Measurements from ENCODE around the gene ABR. TPM values are rescaled to one million over a fixed set of nuclear protein-coding genes. Genes with fewer than 3 reads are reported as not detected.

The ABR gene
- polyA plus RNA-seq, 1 donor from 2014 or later, result 34.5 TPM

- no peak overlapping the region for H3K4me2 ChIP-seq (ENCODE audit: low read length)
Measured at GRCh38 chr17:1196946-1197345, 17.2 kb upstream of the ABR start.

GRCh38 chr17:1192911-1193699 lies 13.3 kb upstream of the ABR start:
- Histone ChIP-seq H3K36me3 (ENCODE audit: insufficient read depth, low read length) (no peaks in the 10 kb centered on the region), H3K9me2 (ENCODE audit: insufficient read depth, low read length) (no peaks in the 10 kb centered on the region), H3K9ac (ENCODE audit: low read length) (no peak overlapping the region), H3K27me3 (ENCODE audit: insufficient read depth, low read depth, low read length) (no peaks in the 10 kb centered on the region), H3K4me3 (ENCODE audit: low read length) (no peak overlapping the region), H3K79me2 (replicated peaks; ENCODE audit: insufficient read depth, low read length) (no peaks in the 10 kb centered on the region), H3K4me2 (ENCODE audit: low read length) (no peak overlapping the region), H2AFZ (ENCODE audit: low read depth, low read length) (no peak overlapping the region), H4K20me1 (ENCODE audit: insufficient read depth) (no peaks in the 10 kb centered on the region), H3F3A (ENCODE audit: insufficient read depth, low read length, poor library complexity, severe bottlenecking) (no peaks in the 10 kb centered on the region), H3K27ac (ENCODE audit: low read length) (no peak overlapping the region), H3K9me3 (ENCODE audit: low read length) (no peaks in the 10 kb centered on the region)
- TF ChIP-seq RAD21 (conservative IDR thresholded peaks at IDR 0.05) (no peak), POLR2AphosphoS5 (IDR thresholded peaks at IDR 0.05) (no peak), EZH2 (IDR thresholded peaks at IDR 0.05; ENCODE audit: borderline replicate concordance, insufficient read depth, low read length, poor library complexity, severe bottlenecking) (no peak), EP300 (conservative IDR thresholded peaks at IDR 0.05; ENCODE audit: poor library complexity, severe bottlenecking) (no peak), TAF1 (IDR thresholded peaks at IDR 0.05; ENCODE audit: low read depth) (no peak), REST (IDR thresholded peaks at IDR 0.05; ENCODE audit: borderline replicate concordance) (no peak), SMC3 (conservative IDR thresholded peaks at IDR 0.05; ENCODE audit: poor library complexity) (no peak)

More at GRCh38 chr17:1196946-1197345, 17.2 kb upstream of the ABR start:
- Histone ChIP-seq H3K36me3 (ENCODE audit: insufficient read depth, low read length) (no peaks in the 10 kb centered on the region), H3F3A (ENCODE audit: insufficient read depth, low read length, poor library complexity, severe bottlenecking) (no peaks in the 10 kb centered on the region), H3K27ac (ENCODE audit: low read length) (no peak overlapping the region), H3K9ac (ENCODE audit: low read length) (no peak overlapping the region), H3K9me2 (ENCODE audit: insufficient read depth, low read length) (no peaks in the 10 kb centered on the region), H4K20me1 (ENCODE audit: insufficient read depth) (no peaks in the 10 kb centered on the region), H3K27me3 (ENCODE audit: insufficient read depth, low read depth, low read length) (no peaks in the 10 kb centered on the region), H3K79me2 (replicated peaks; ENCODE audit: insufficient read depth, low read length) (no peaks in the 10 kb centered on the region), H3K4me3 (ENCODE audit: low read length) (no peak overlapping the region), H2AFZ (ENCODE audit: low read depth, low read length) (no peak overlapping the region), H3K9me3 (ENCODE audit: low read length) (no peaks in the 10 kb centered on the region)
- TF ChIP-seq POLR2AphosphoS5 (IDR thresholded peaks at IDR 0.05) (no peak), EP300 (conservative IDR thresholded peaks at IDR 0.05; ENCODE audit: poor library complexity, severe bottlenecking) (no peak), MXI1 (conservative IDR thresholded peaks at IDR 0.05; ENCODE audit: poor library complexity, severe bottlenecking) (no peak), SMC3 (conservative IDR thresholded peaks at IDR 0.05; ENCODE audit: poor library complexity) (no peak), CTCF (IDR thresholded peaks at IDR 0.05; ENCODE audit: poor library complexity, severe bottlenecking) (no peak), REST (IDR thresholded peaks at IDR 0.05; ENCODE audit: borderline replicate concordance) (no peak), TAF1 (IDR thresholded peaks at IDR 0.05; ENCODE audit: low read depth) (no peak), RAD21 (conservative IDR thresholded peaks at IDR 0.05) (no peak), EZH2 (IDR thresholded peaks at IDR 0.05; ENCODE audit: borderline replicate concordance, insufficient read depth, low read length, poor library complexity, severe bottlenecking) (no peak)
